Ishikawa (cell line): Measurements from ENCODE around the gene ZNF585A.

Experiments
- CEBPB ChIP-seq: IDR thresholded peaks from 2 replicates; pipeline ENCODE4 v1.6.1; 2012
- CREB1 ChIP-seq: IDR thresholded peaks from 2 replicates; pipeline ENCODE4 v1.6.1; 2012; ENCODE audit warnings: low read depth
- EGR1 ChIP-seq: IDR thresholded peaks from 2 replicates; pipeline ENCODE4 v1.6.1; 2012
- EP300 ChIP-seq: IDR thresholded peaks from 2 replicates; pipeline ENCODE4 v1.6.1; 2012; ENCODE audit warnings: borderline replicate concordance
- NFIC ChIP-seq: IDR thresholded peaks from 2 replicates; pipeline ENCODE4 v1.6.1; 2012
- RAD21 ChIP-seq: IDR thresholded peaks from 2 replicates; pipeline ENCODE4 v1.6.1; 2012; ENCODE audit warnings: low read depth
- TAF1 ChIP-seq: IDR thresholded peaks from 2 replicates; pipeline ENCODE4 v1.6.1; 2012; ENCODE audit warnings: low read depth, mild to moderate bottlenecking
- TCF12 ChIP-seq: IDR thresholded peaks from 2 replicates; pipeline ENCODE4 v1.6.1; 2012; ENCODE audit warnings: low read depth
- YY1 ChIP-seq: IDR thresholded peaks from 2 replicates; pipeline ENCODE4 v1.6.1; 2012; ENCODE audit warnings: low read depth
- ZBTB7A ChIP-seq: IDR thresholded peaks from 2 replicates; pipeline ENCODE4 v1.6.1; 2012; ENCODE audit warnings: low read depth
- TF ChIP-seq, protein P1 (sequence below): IDR thresholded peaks from 2 replicates; pipeline ENCODE4 v1.6.1; 2012; ENCODE audit warnings: low read depth, mild to moderate bottlenecking
- TF ChIP-seq, protein P2 (sequence below): IDR thresholded peaks from 2 replicates; pipeline ENCODE4 v1.6.1; 2012
- TF ChIP-seq, protein P3 (sequence below): IDR thresholded peaks from 2 replicates; pipeline ENCODE4 v1.6.1; 2012

DNA sequence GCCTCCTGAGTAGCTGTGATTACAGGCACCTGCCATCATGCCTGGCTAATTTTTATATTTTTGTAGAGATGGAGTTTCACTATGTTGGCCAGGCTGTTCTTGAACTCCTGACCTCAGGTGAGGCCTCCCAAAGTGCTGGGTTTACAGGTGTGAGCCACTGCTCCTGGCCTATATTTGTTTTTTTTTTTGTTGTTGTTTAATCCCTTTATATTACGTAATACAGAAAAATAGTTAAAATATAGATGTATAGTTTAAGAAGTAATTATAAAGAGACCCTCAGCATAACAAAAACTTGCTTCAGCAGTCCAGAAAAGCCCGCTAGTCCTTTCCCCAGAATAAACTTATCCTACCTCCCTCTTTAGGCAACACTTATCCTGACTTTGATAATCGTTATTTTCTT is 47.9 kb upstream of the ZNF585A start:
- TF ChIP-seq, protein P1, sequence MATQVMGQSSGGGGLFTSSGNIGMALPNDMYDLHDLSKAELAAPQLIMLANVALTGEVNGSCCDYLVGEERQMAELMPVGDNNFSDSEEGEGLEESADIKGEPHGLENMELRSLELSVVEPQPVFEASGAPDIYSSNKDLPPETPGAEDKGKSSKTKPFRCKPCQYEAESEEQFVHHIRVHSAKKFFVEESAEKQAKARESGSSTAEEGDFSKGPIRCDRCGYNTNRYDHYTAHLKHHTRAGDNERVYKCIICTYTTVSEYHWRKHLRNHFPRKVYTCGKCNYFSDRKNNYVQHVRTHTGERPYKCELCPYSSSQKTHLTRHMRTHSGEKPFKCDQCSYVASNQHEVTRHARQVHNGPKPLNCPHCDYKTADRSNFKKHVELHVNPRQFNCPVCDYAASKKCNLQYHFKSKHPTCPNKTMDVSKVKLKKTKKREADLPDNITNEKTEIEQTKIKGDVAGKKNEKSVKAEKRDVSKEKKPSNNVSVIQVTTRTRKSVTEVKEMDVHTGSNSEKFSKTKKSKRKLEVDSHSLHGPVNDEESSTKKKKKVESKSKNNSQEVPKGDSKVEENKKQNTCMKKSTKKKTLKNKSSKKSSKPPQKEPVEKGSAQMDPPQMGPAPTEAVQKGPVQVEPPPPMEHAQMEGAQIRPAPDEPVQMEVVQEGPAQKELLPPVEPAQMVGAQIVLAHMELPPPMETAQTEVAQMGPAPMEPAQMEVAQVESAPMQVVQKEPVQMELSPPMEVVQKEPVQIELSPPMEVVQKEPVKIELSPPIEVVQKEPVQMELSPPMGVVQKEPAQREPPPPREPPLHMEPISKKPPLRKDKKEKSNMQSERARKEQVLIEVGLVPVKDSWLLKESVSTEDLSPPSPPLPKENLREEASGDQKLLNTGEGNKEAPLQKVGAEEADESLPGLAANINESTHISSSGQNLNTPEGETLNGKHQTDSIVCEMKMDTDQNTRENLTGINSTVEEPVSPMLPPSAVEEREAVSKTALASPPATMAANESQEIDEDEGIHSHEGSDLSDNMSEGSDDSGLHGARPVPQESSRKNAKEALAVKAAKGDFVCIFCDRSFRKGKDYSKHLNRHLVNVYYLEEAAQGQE, result no peak
- TF ChIP-seq EP300 (no peak), TAF1 (no peak), ZBTB7A (no peak), CREB1 (no peak), NFIC (no peak), CEBPB (no peak), TCF12 (no peak), RAD21 (no peak), YY1 (no peak), EGR1 (no peak)
- TF ChIP-seq, protein P2, sequence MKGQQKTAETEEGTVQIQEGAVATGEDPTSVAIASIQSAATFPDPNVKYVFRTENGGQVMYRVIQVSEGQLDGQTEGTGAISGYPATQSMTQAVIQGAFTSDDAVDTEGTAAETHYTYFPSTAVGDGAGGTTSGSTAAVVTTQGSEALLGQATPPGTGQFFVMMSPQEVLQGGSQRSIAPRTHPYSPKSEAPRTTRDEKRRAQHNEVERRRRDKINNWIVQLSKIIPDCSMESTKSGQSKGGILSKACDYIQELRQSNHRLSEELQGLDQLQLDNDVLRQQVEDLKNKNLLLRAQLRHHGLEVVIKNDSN, result no peak
- TF ChIP-seq, protein P3, sequence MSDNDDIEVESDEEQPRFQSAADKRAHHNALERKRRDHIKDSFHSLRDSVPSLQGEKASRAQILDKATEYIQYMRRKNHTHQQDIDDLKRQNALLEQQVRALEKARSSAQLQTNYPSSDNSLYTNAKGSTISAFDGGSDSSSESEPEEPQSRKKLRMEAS, result no peak
